ENCODE results near the gene KRT7. TPM values are rescaled to one million over a fixed set of nuclear protein-coding genes. Genes with fewer than 3 reads are reported as not detected.

Gene KRT7
- total and polyA plus RNA-seq, 9 of the 15 experiments (the other 6 are each of a cell fraction or from before 2014, with no cell fraction given), result 1.4 TPM; not detected in 8

GRCh38 chr12:52225752-52226151 is 7.3 kb upstream of the KRT7 start:
- in situ Hi-C loops (cut with MboI) (no loop called here), intact Hi-C loops (cut with micrococcal nuclease) (no loop called here)
- Histone ChIP-seq H3K4me3 (no peak overlapping the region), H4K20me1 (replicated peaks; ENCODE audit: control insufficient read depth, insufficient read depth, low read length) (no peaks in the 10 kb centered on the region), H2AFZ (ENCODE audit: low read depth, low read length) (no peak overlapping the region), H3K27ac (ENCODE audit: extremely low read depth, low read depth, low read length) (no peak overlapping the region), H3K9me3 (replicated peaks; ENCODE audit: control insufficient read depth, insufficient read depth, low read depth, low read length) (no peaks in the 10 kb centered on the region), H3K27me3 (ENCODE audit: control insufficient read depth in 2 of 2, insufficient read depth in 2 of 2, low read length in 2 of 2) (peaks cover 0 to 8% of the 10 kb centered on the region in 2 experiments; a peak in 2 of 5 replicates), H3K9ac (ENCODE audit: insufficient read depth in 1 of 2, low read depth in 2 of 2, low read length in 2 of 2) (no peak overlapping the region), H3K4me2 (ENCODE audit: insufficient read depth, low read length) (no peak overlapping the region), H3K9me1 (ENCODE audit: control insufficient read depth, insufficient read depth, low read length) (no peaks in the 10 kb centered on the region), H3K79me2 (ENCODE audit: control insufficient read depth, insufficient read depth, low read length) (no peaks in the 10 kb centered on the region), H3K4me1 (replicated peaks in 1 of 2; ENCODE audit: control insufficient read depth in 2 of 2, insufficient read depth in 2 of 2, low read length in 2 of 2) (no peaks in the 10 kb centered on the region), H3K36me3 (ENCODE audit: control insufficient read depth, insufficient read depth, low read length) (no peaks in the 10 kb centered on the region)
- no TSS peak for BruUV-seq (replicated peaks)
- DNase-seq (ENCODE audit: extremely low read depth in 1 of 4, low spot score in 3 of 4), result no peak
- TF ChIP-seq ZNF263 (CRISPR knock-in tag; IDR thresholded peaks at IDR 0.05; ENCODE audit: borderline replicate concordance) (no peak), ZNF239 (CRISPR knock-in tag; IDR thresholded peaks at IDR 0.05) (no peak), ZNF511 (CRISPR knock-in tag; IDR thresholded peaks at IDR 0.05) (no peak), ZNF212 (CRISPR knock-in tag; IDR thresholded peaks at IDR 0.05) (no peak), ZNF318 (IDR thresholded peaks at IDR 0.05; ENCODE audit: borderline replicate concordance in 1 of 2, low read depth in 1 of 2) (no peak), CBFB (CRISPR knock-in tag; IDR thresholded peaks at IDR 0.05) (no peak), ZSCAN32 (CRISPR knock-in tag; IDR thresholded peaks at IDR 0.05) (no peak), RFX7 (CRISPR knock-in tag; IDR thresholded peaks at IDR 0.05) (no peak), CBFA2T2 (conservative IDR thresholded peaks at IDR 0.05) (no peak)
- FAIRE-seq, result no peak
- CTCF ChIA-PET (ENCODE audit: low intra/inter-chr PET ratio), result no interaction called here
- ATAC-seq, result no peak
- 0% methylated on average over 4 of the region's 4 CpGs for WGBS (ENCODE audit: insufficient coverage, low coverage, missing lambda C conversion rate)
- POLR2A ChIA-PET, result interaction anchor here (0.6 kb wide), 1 partner anchor 9 kb away, joined by 3 read pairs; no protein-coding TSS in a partner anchor

All from K562 (cell line).